Stomach (tissue), 4 donors: ENCODE measurements around the gene RRBP1.

ENCODE experiments used
- CTCF ChIP-seq, 7 experiments: fragments of 450-650 bp in 4 of 7; fragments of 200-600 bp in 3 of 7; sonication (generic) in 3 of 7; IDR thresholded peaks; one replicate each; pipeline ENCODE4 v1.5.1; 2016 to 2019; ENCODE audit warnings: antibody characterized with exemption in 7 of 7, control low read depth in 2 of 7, mild to moderate bottlenecking in 1 of 7
- POLR2A ChIP-seq, 4 donors: fragments of 450-650 bp; IDR thresholded peaks; one replicate each; pipeline ENCODE4 v1.6.1; 2016; ENCODE audit warnings: antibody characterized with exemption in 4 of 4, control low read depth in 2 of 4, mild to moderate bottlenecking in 1 of 4, moderate library complexity in 1 of 4
- POLR2AphosphoS5 ChIP-seq, 3 donors: sonication (generic); formaldehyde crosslinking; IDR thresholded peaks; one replicate each; pipeline ENCODE4 v1.6.1; 2016; ENCODE audit warnings: antibody characterized with exemption in 3 of 3

GRCh38 chr20:17675519-17676377, 6.3 kb downstream of the RRBP1 start:
- no peak for TF ChIP-seq POLR2AphosphoS5 (IDR thresholded peaks at IDR 0.05)
- TF ChIP-seq CTCF (IDR thresholded peaks at IDR 0.05): no peak
- TF ChIP-seq POLR2A (IDR thresholded peaks at IDR 0.05): no peak
